ENCODE data around the gene B4GALT3.

DNA sequence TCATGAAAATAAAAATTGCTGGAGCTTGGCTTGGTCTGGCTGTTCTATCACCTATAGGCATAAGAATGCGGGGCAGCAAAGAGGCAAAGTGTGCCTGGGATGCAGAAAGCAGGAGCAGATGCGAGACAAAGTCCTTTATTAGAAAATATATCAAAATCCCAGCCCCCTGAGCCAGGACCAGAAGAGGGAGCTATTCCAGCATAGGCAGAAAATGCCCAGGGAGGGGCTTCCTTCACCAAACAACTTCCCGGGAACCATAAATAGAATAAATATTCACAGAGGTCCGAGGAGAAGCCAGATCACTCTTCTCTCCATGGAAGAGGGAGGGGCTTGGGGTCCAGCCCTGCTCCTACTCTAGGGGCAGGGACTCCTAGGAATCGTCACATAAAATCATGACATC lies 6.1 kb downstream of the B4GALT3 start:
- TF ChIP-seq GATA2 (IDR thresholded peaks at IDR 0.05; ENCODE audit: low read depth, low read length) (no peak), GATA3 (IDR thresholded peaks at IDR 0.05; ENCODE audit: low read depth, low read length) (no peak)

All from SH-SY5Y (cell line).